GM19463 (cell line): ENCODE results near the gene KANSL1.

ENCODE experiments used
- ATAC-seq: cut with Tn5 transposase; IDR thresholded peaks from one replicate; pipeline ENCODE4 v1.9.1; 2021; ENCODE audit warnings: mild to moderate bottlenecking, moderate library complexity; ENCODE audit not compliant: unreplicated experiment

The KANSL1 gene

GRCh38 chr17:45987706-45988105, 205.5 kb downstream of the KANSL1 start:
- ATAC-seq = no peak

GRCh38 chr17:45986056-45986455, 207.2 kb downstream of the KANSL1 start:
- ATAC-seq = no peak

- ATAC-seq = no peak
These were observed 207.8 kb downstream of the KANSL1 start for GRCh38 chr17:45985447-45985846.

- no peak for ATAC-seq
These were observed 208.9 kb downstream of the KANSL1 start for GRCh38 chr17:45984368-45984767.

GRCh38 chr17:45983614-45984310, 209.5 kb downstream of the KANSL1 start:
- no peak for ATAC-seq

GRCh38 chr17:45982791-45983613, 210.2 kb downstream of the KANSL1 start:
- ATAC-seq = no peak

- no peak for ATAC-seq
These were observed 211.9 kb downstream of the KANSL1 start for GRCh38 chr17:45981306-45981705.

GRCh38 chr17:45980855-45981254, 212.4 kb downstream of the KANSL1 start:
- ATAC-seq = no peak
